GM21786 (cell line): Measurements from ENCODE around the gene PRSS22.

Source experiments
- ATAC-seq: cut with Tn5 transposase; IDR thresholded peaks from one replicate; pipeline ENCODE4 v1.9.1; 2021; ENCODE audit not compliant: unreplicated experiment

PRSS22 gene

GRCh38 chr16:2829501-2830354 lies 28.2 kb downstream of the PRSS22 start, which contains the start of gene ZG16B:
Gene ZG16B (plus strand): TSS chr16:2830303. CDS start chr16:2830442, 139 bp downstream.
- no peak for ATAC-seq

- no peak for ATAC-seq
Observed at GRCh38 chr16:2828876-2829430, 29.0 kb downstream of the PRSS22 start.

GRCh38 chr16:2828521-2828840 lies 29.5 kb downstream of the PRSS22 start:
- ATAC-seq: no peak

- ATAC-seq: no peak
Observed at GRCh38 chr16:2827831-2828520, 30.0 kb downstream of the PRSS22 start.

GRCh38 chr16:2827374-2827791 lies 30.6 kb downstream of the PRSS22 start:
- ATAC-seq: no peak

GRCh38 chr16:2826591-2827373 lies 31.2 kb downstream of the PRSS22 start:
- ATAC-seq: no peak

GRCh38 chr16:2825906-2826305 lies 32.1 kb downstream of the PRSS22 start:
- ATAC-seq: no peak

- no peak for ATAC-seq
Observed at GRCh38 chr16:2825049-2825742, 32.8 kb downstream of the PRSS22 start.

- no peak for ATAC-seq
Observed at GRCh38 chr16:2824626-2825025, 33.3 kb downstream of the PRSS22 start.

- no peak for ATAC-seq
Observed at GRCh38 chr16:2822496-2822895, 35.5 kb downstream of the PRSS22 start.

- no peak for ATAC-seq
Observed at GRCh38 chr16:2822158-2822495, 35.8 kb downstream of the PRSS22 start.

- ATAC-seq: no peak
Observed at GRCh38 chr16:2821487-2822157, 36.3 kb downstream of the PRSS22 start.

GRCh38 chr16:2820836-2821486 lies 37.0 kb downstream of the PRSS22 start:
- no peak for ATAC-seq

GRCh38 chr16:2819939-2820835 lies 37.8 kb downstream of the PRSS22 start:
- no peak for ATAC-seq

GRCh38 chr16:2819179-2819938 lies 38.6 kb downstream of the PRSS22 start:
- no peak for ATAC-seq

GRCh38 chr16:2818272-2818876 lies 39.6 kb downstream of the PRSS22 start:
- no peak for ATAC-seq
